HEK293T (cell line): ENCODE data around the gene ITGAX.

ENCODE experiments used
- CTCF ChIA-PET: fragments of 350-600 bp; formaldehyde crosslinking; extraction: SDS; loops from one replicate; lab custom pipeline; 2021; ENCODE audit warnings: antibody characterized with exemption, inconsistent platforms; lab: Yijun Ruan, JAX
- POLR2A ChIA-PET: fragments of 350-600 bp; formaldehyde crosslinking; extraction: SDS; loops from one replicate; lab custom pipeline; 2020; ENCODE audit warnings: antibody characterized with exemption, inconsistent platforms; lab: Yijun Ruan, JAX
- DNase-seq: peaks from one replicate; pipeline ENCODE4 v3.0.0; 2012; ENCODE audit warnings: mixed read lengths; ENCODE audit errors: extremely low spot score
- ARNT ChIP-seq: fragments of 450-650 bp; IDR thresholded peaks from 2 replicates; pipeline ENCODE4 v1.6.1; 2017; ENCODE audit warnings: mild to moderate bottlenecking
- BHLHE40 ChIP-seq: fragments of 450-650 bp; IDR thresholded peaks from 2 replicates; pipeline ENCODE4 v1.6.1; 2016; ENCODE audit warnings: mild to moderate bottlenecking, moderate library complexity, borderline replicate concordance
- CTBP1 ChIP-seq: fragments of 450-650 bp; IDR thresholded peaks from 2 replicates; pipeline ENCODE4 v1.6.1; 2016; ENCODE audit warnings: borderline replicate concordance
- ELF4 ChIP-seq: fragments of 450-650 bp; IDR thresholded peaks from 2 replicates; pipeline ENCODE4 v1.6.1; 2017; ENCODE audit warnings: antibody characterized with exemption
- FOXA1 ChIP-seq: fragments of 450-650 bp; IDR thresholded peaks from 2 replicates; pipeline ENCODE4 v1.6.1; 2016; ENCODE audit warnings: mild to moderate bottlenecking
- FOXK2 ChIP-seq: fragments of 450-650 bp; IDR thresholded peaks from 2 replicates; pipeline ENCODE4 v1.6.1; 2016; ENCODE audit warnings: mild to moderate bottlenecking
- FOXM1 ChIP-seq: fragments of 450-650 bp; IDR thresholded peaks from 2 replicates; pipeline ENCODE4 v1.6.1; 2017; ENCODE audit warnings: mild to moderate bottlenecking, borderline replicate concordance
- HDGF ChIP-seq: fragments of 450-650 bp; IDR thresholded peaks from 2 replicates; pipeline ENCODE4 v1.6.1; 2017; ENCODE audit warnings: antibody characterized with exemption, borderline replicate concordance
- L3MBTL2 ChIP-seq: fragments of 450-650 bp; conservative IDR thresholded peaks from 2 replicates; pipeline ENCODE4 v1.6.1; 2016; ENCODE audit warnings: mild to moderate bottlenecking
- LEF1 ChIP-seq: fragments of 450-650 bp; IDR thresholded peaks from 2 replicates; pipeline ENCODE4 v1.6.1; 2017; ENCODE audit warnings: mild to moderate bottlenecking, borderline replicate concordance
- NFRKB ChIP-seq: fragments of 450-650 bp; IDR thresholded peaks from 2 replicates; pipeline ENCODE4 v1.6.1; 2016; ENCODE audit warnings: mild to moderate bottlenecking, moderate library complexity
- PKNOX1 ChIP-seq: fragments of 450-650 bp; IDR thresholded peaks from 2 replicates; pipeline ENCODE4 v1.6.1; 2016
- SP1 ChIP-seq: fragments of 450-650 bp; IDR thresholded peaks from 2 replicates; pipeline ENCODE4 v1.6.1; 2017
- SUZ12 ChIP-seq: fragments of 450-650 bp; IDR thresholded peaks from 2 replicates; pipeline ENCODE4 v1.6.1; 2016; ENCODE audit warnings: mild to moderate bottlenecking
- TARDBP ChIP-seq: fragments of 450-650 bp; IDR thresholded peaks from 2 replicates; pipeline ENCODE4 v1.6.1; 2016
- ZNF384 ChIP-seq: fragments of 450-650 bp; IDR thresholded peaks from 2 replicates; pipeline ENCODE4 v1.6.1; 2016

The ITGAX gene

GRCh38 chr16:31417916-31418315 is 62.9 kb downstream of the ITGAX start:
- CTCF ChIA-PET: no interaction called here
- TF ChIP-seq LEF1 (no peak), FOXK2 (no peak), TARDBP (no peak), FOXA1 (no peak), CTBP1 (no peak), SP1 (no peak), ELF4 (no peak), ARNT (no peak), SUZ12 (no peak), NFRKB (no peak), ZNF384 (no peak), L3MBTL2 (no peak), HDGF (no peak), PKNOX1 (no peak), BHLHE40 (no peak), FOXM1 (no peak)
- no peak for DNase-seq
- POLR2A ChIA-PET: no interaction called here

GRCh38 chr16:31420037-31420436 is 65.1 kb downstream of the ITGAX start:
- no peak for DNase-seq
- ChIA-PET POLR2A (no interaction called here), CTCF (interaction anchor here (1.4 kb wide), 1 partner anchor 36 kb away, joined by 3 read pairs; no protein-coding TSS in a partner anchor)
- TF ChIP-seq L3MBTL2 (no peak), FOXK2 (no peak), SP1 (no peak), HDGF (no peak), BHLHE40 (no peak), ZNF384 (no peak), PKNOX1 (no peak), ARNT (no peak), FOXA1 (no peak), FOXM1 (no peak)

GRCh38 chr16:31421587-31421986 is 66.6 kb downstream of the ITGAX start:
- TF ChIP-seq CTBP1: no peak
- POLR2A ChIA-PET: no interaction called here
- CTCF ChIA-PET: no interaction called here
- DNase-seq: no peak

GRCh38 chr16:31423241-31423640 is 68.3 kb downstream of the ITGAX start:
- DNase-seq: no peak
- ChIA-PET CTCF (no interaction called here), POLR2A (interaction anchor here (0.9 to 1.0 kb wide), 2 partner anchors 8 to 85 kb away, joined by 3 read pairs; partner anchors contain the start of gene RUSF1)
- TF ChIP-seq FOXM1 (no peak), CTBP1 (no peak), FOXK2 (no peak), SUZ12 (no peak), LEF1 (no peak), ELF4 (no peak), FOXA1 (no peak), TARDBP (no peak), BHLHE40 (no peak), NFRKB (no peak), PKNOX1 (no peak), HDGF (no peak)

- no peak for TF ChIP-seq BHLHE40
- TF ChIP-seq NFRKB: no peak
- no peak for TF ChIP-seq HDGF
- TF ChIP-seq FOXM1: no peak
- no peak for TF ChIP-seq CTBP1
- no peak for TF ChIP-seq FOXA1
- TF ChIP-seq TARDBP: no peak
- no peak for TF ChIP-seq SUZ12
- POLR2A ChIA-PET: no interaction called here
- DNase-seq: no peak
- CTCF ChIA-PET: no interaction called here
These were observed 68.8 kb downstream of the ITGAX start for GRCh38 chr16:31423801-31424200.

GRCh38 chr16:31427441-31428278 is 72.7 kb downstream of the ITGAX start:
- DNase-seq: no peak
- CTCF ChIA-PET: no interaction called here
- TF ChIP-seq ELF4 (no peak), PKNOX1 (no peak), ARNT (no peak), FOXM1 (no peak), SUZ12 (no peak), NFRKB (no peak), TARDBP (no peak), BHLHE40 (no peak), FOXA1 (no peak), FOXK2 (no peak), LEF1 (no peak), CTBP1 (no peak), L3MBTL2 (no peak), HDGF (no peak), SP1 (no peak)
- POLR2A ChIA-PET: interaction anchor here (1.1 to 1.2 kb wide), 2 partner anchors 15 to 33 kb away, joined by 3 to 5 read pairs; partner anchors contain the start of gene ZNF843
